DND-41 (cell line): Measurements from ENCODE around the gene TTLL11.

Experiments
- ATAC-seq: fragments of 200-7000 bp; cut with Tn5 transposase; 3 replicates; pipeline ENCODE4 v1.9.1; 2021; ENCODE audit warnings: low read depth; ENCODE audit not compliant: insufficient read depth
- DNase-seq: peaks from one replicate; pipeline ENCODE4 v3.0.0-alpha.2; 2020
- H2AFZ ChIP-seq: 2 replicates; pipeline ENCODE4 v1.6.0; 2012; ENCODE audit warnings: low read depth, low read length
- H3K27ac ChIP-seq: 2 replicates; pipeline ENCODE4 v1.5.1; 2012; ENCODE audit warnings: low read length, inconsistent platforms
- H3K27me3 ChIP-seq: fragments of 200-600 bp; sonication (generic); 2 replicates; pipeline ENCODE4 v1.6.0; 2012; ENCODE audit warnings: low read length, mild to moderate bottlenecking, inconsistent platforms; ENCODE audit not compliant: insufficient read depth, poor library complexity
- H3K36me3 ChIP-seq: 2 replicates; pipeline ENCODE4 v1.5.1; 2012; ENCODE audit warnings: low read length, inconsistent platforms; ENCODE audit not compliant: insufficient read depth
- H3K4me1 ChIP-seq: 2 replicates; pipeline ENCODE4 v1.5.1; 2012; ENCODE audit warnings: mild to moderate bottlenecking, low read length; ENCODE audit not compliant: insufficient read depth
- H3K4me2 ChIP-seq: 2 replicates; pipeline ENCODE4 v1.6.0; 2012; ENCODE audit warnings: mild to moderate bottlenecking, moderate library complexity, low read length, inconsistent platforms; ENCODE audit not compliant: insufficient read depth
- H3K4me3 ChIP-seq, 2 experiments: fragments of 200-600 bp in 1 of 2; shearing (Covaris generic) in 1 of 2; 2 replicates each; pipeline ENCODE4 v1.5.1; 2012 to 2016; ENCODE audit warnings: inconsistent platforms in 2 of 2, low read length in 2 of 2, mild to moderate bottlenecking in 2 of 2, low read depth in 1 of 2, moderate library complexity in 1 of 2
- H3K79me2 ChIP-seq: 2 replicates; pipeline ENCODE4 v1.6.0; 2012; ENCODE audit warnings: low read length, inconsistent platforms; ENCODE audit not compliant: insufficient read depth
- H3K9ac ChIP-seq: 2 replicates; pipeline ENCODE4 v1.6.0; 2012; ENCODE audit warnings: low read depth, mild to moderate bottlenecking, inconsistent platforms, low read length, moderate library complexity
- H3K9me3 ChIP-seq: 2 replicates; pipeline ENCODE4 v1.5.1; 2012; ENCODE audit warnings: low read length, moderate library complexity, mild to moderate bottlenecking, inconsistent platforms; ENCODE audit not compliant: insufficient read depth, severe bottlenecking
- H4K20me1 ChIP-seq: 2 replicates; pipeline ENCODE4 v1.6.0; 2012; ENCODE audit warnings: low read length; ENCODE audit not compliant: insufficient read depth
- EZH2 ChIP-seq: IDR thresholded peaks from 3 replicates; pipeline ENCODE4 v1.6.1; 2012; ENCODE audit warnings: borderline replicate concordance, low read depth, mild to moderate bottlenecking, moderate library complexity, low read length, inconsistent platforms; ENCODE audit not compliant: severe bottlenecking
- TF ChIP-seq, protein P1 (sequence below): IDR thresholded peaks from 2 replicates; pipeline ENCODE4 v1.5.1; 2012; ENCODE audit warnings: borderline replicate concordance, low read length, moderate library complexity, mild to moderate bottlenecking; ENCODE audit not compliant: poor library complexity, severe bottlenecking; ENCODE audit errors: extremely low read depth

The TTLL11 gene

DNA sequence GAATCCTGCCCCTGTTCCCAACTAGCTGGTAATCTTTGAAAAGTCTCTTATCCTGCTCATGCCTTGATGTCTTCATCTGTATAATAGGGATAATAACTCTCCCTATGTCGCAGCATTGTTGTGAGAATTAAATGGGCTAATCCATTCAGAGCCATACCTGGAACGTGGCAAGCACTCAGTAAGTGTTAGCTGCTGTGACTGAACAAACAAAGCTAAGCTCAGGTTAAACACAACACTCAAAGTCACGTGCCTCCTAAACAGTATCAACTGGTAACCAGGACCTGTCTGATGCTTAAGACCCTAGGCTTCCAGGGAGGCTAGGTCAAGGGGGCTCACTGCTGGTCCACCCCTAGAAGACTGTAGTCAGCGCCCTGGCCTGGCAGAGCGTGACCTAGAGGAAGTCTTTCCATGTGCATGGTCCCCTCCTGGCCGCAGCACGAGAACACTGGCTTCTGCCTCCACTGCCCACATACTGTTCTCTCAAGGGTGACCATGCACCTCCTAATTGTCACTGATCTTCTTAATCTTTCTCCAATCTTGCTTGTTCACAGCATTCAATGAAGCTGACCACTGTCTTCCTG is 211.1 kb downstream of the TTLL11 start:
- no peak overlapping the region for H3K4me2 ChIP-seq
- no peak overlapping the region for H3K27ac ChIP-seq
- H3K9ac ChIP-seq: no peak overlapping the region
- DNase-seq: no peak
- no peaks in the 10 kb centered on the region for H4K20me1 ChIP-seq
- H3K4me1 ChIP-seq: no peaks in the 10 kb centered on the region
- TF ChIP-seq EZH2: no peak
- TF ChIP-seq, protein P1, sequence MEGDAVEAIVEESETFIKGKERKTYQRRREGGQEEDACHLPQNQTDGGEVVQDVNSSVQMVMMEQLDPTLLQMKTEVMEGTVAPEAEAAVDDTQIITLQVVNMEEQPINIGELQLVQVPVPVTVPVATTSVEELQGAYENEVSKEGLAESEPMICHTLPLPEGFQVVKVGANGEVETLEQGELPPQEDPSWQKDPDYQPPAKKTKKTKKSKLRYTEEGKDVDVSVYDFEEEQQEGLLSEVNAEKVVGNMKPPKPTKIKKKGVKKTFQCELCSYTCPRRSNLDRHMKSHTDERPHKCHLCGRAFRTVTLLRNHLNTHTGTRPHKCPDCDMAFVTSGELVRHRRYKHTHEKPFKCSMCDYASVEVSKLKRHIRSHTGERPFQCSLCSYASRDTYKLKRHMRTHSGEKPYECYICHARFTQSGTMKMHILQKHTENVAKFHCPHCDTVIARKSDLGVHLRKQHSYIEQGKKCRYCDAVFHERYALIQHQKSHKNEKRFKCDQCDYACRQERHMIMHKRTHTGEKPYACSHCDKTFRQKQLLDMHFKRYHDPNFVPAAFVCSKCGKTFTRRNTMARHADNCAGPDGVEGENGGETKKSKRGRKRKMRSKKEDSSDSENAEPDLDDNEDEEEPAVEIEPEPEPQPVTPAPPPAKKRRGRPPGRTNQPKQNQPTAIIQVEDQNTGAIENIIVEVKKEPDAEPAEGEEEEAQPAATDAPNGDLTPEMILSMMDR: no peak
- no peaks in the 10 kb centered on the region for H3K36me3 ChIP-seq
- H3K27me3 ChIP-seq: no peaks in the 10 kb centered on the region
- H2AFZ ChIP-seq: no peak overlapping the region
- no peak overlapping the region for H3K4me3 ChIP-seq
- no peaks in the 10 kb centered on the region for H3K79me2 ChIP-seq
- ATAC-seq: no peak
- no peaks in the 10 kb centered on the region for H3K9me3 ChIP-seq

DNA sequence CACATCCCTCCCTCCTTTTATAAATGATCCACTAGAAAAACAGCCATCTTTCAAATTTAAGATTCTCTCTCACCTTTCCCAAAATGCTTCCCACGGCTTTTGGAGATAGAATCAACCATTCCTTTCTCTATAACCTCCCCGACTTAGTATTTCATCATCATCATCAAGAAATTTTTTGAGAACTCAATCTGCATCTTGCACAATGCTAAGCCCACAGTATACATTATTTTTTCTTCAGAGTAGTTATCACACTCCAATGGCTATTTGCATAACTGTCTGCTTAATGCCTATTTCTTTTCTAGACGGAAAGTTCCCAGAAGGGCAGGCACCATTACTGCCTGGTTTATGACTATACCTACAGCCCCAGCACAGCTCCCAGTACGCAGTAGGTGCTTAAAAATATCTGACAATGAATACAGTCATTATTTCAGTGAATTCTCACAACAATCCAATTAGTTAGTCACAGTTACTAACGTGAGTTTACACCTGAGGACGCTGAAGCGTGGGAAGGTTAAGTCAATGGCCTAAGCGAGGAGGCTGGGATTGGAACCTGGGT is 212.7 kb downstream of the TTLL11 start:
- H3K27me3 ChIP-seq: no peaks in the 10 kb centered on the region
- no peak for ATAC-seq
- no peak overlapping the region for H2AFZ ChIP-seq
- no peak for TF ChIP-seq EZH2
- TF ChIP-seq, protein P1: no peak
- no peaks in the 10 kb centered on the region for H3K79me2 ChIP-seq
- H3K9me3 ChIP-seq: no peaks in the 10 kb centered on the region
- no peak overlapping the region for H3K4me2 ChIP-seq
- no peaks in the 10 kb centered on the region for H4K20me1 ChIP-seq
- H3K4me3 ChIP-seq: no peak overlapping the region
- no peak overlapping the region for H3K9ac ChIP-seq
- no peak for DNase-seq
- H3K27ac ChIP-seq: no peak overlapping the region
- H3K36me3 ChIP-seq: no peaks in the 10 kb centered on the region
- no peaks in the 10 kb centered on the region for H3K4me1 ChIP-seq

DNA sequence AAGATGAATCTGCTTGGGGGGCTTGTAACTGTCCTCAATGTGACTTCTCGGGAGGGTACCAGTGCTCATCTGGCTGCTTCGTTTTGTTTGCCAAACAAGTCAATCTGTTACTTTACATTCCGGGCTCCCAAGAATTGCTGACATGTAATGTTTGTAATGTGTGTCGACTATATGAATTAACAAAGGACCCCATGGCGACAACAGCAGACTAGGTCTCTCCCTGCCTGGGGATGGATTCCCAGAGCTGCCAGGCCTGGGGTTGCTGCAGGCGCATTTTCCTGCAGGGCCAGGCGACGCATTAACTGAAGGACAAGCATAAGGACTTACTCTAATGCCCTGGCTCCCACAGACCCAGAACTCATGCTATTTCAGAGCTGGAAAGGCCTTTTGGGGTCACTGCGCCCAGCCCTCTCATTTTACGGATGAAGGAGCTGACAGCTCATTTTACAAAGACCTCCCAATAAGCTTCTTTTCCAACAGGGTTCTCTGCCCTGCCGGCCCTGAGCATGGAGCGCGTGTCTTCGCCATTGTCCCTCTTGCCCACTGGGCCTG is 214.8 kb downstream of the TTLL11 start:
- ATAC-seq: no peak
- no peak overlapping the region for H3K4me3 ChIP-seq
- no peaks in the 10 kb centered on the region for H3K4me1 ChIP-seq
- DNase-seq: no peak
- no peak overlapping the region for H2AFZ ChIP-seq
- no peaks in the 10 kb centered on the region for H3K9me3 ChIP-seq
- no peaks in the 10 kb centered on the region for H3K79me2 ChIP-seq
- H3K9ac ChIP-seq: no peak overlapping the region
- no peak for TF ChIP-seq EZH2
- TF ChIP-seq, protein P1: no peak
- no peaks in the 10 kb centered on the region for H3K36me3 ChIP-seq
- no peak overlapping the region for H3K4me2 ChIP-seq
- H4K20me1 ChIP-seq: no peaks in the 10 kb centered on the region
- H3K27ac ChIP-seq: no peak overlapping the region
- no peaks in the 10 kb centered on the region for H3K27me3 ChIP-seq
